ENCODE results near the gene DYSF.

DNA sequence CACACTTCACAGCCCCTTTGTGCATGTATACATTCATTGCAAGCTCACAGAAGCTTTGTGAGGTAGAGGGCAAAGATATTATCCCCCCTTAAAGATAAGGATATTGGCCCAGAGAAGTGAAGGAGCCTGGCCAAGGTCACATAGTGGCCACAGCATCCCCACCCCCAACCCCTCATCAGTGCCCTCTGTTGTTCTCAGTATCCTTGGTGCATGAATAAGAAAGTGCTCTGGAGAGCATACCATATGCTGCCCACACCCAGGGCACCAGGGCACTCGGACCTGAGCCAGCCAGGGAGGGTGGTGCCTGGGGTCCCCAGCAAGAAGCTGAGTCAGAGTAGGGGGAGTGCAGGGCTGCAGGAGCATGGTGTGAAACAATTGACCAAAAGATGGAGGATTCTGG is 3.3 kb downstream of the DYSF start:
- TF ChIP-seq, protein P1, sequence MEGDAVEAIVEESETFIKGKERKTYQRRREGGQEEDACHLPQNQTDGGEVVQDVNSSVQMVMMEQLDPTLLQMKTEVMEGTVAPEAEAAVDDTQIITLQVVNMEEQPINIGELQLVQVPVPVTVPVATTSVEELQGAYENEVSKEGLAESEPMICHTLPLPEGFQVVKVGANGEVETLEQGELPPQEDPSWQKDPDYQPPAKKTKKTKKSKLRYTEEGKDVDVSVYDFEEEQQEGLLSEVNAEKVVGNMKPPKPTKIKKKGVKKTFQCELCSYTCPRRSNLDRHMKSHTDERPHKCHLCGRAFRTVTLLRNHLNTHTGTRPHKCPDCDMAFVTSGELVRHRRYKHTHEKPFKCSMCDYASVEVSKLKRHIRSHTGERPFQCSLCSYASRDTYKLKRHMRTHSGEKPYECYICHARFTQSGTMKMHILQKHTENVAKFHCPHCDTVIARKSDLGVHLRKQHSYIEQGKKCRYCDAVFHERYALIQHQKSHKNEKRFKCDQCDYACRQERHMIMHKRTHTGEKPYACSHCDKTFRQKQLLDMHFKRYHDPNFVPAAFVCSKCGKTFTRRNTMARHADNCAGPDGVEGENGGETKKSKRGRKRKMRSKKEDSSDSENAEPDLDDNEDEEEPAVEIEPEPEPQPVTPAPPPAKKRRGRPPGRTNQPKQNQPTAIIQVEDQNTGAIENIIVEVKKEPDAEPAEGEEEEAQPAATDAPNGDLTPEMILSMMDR (conservative IDR thresholded peaks at IDR 0.05; ENCODE audit: low read length), result no peak
- TF ChIP-seq EZH2phosphoT487 (IDR thresholded peaks at IDR 0.05; ENCODE audit: borderline replicate concordance), result no peak
